Activated T-cell treated with anti-CD3 and anti-CD28 coated beads for 4 hours (primary cell): ENCODE data around the gene CYP46A1.

Experiments used
- DNase-seq: peaks from one replicate; pipeline ENCODE4 v3.0.0-alpha.2; 2020

Gene CYP46A1

DNA sequence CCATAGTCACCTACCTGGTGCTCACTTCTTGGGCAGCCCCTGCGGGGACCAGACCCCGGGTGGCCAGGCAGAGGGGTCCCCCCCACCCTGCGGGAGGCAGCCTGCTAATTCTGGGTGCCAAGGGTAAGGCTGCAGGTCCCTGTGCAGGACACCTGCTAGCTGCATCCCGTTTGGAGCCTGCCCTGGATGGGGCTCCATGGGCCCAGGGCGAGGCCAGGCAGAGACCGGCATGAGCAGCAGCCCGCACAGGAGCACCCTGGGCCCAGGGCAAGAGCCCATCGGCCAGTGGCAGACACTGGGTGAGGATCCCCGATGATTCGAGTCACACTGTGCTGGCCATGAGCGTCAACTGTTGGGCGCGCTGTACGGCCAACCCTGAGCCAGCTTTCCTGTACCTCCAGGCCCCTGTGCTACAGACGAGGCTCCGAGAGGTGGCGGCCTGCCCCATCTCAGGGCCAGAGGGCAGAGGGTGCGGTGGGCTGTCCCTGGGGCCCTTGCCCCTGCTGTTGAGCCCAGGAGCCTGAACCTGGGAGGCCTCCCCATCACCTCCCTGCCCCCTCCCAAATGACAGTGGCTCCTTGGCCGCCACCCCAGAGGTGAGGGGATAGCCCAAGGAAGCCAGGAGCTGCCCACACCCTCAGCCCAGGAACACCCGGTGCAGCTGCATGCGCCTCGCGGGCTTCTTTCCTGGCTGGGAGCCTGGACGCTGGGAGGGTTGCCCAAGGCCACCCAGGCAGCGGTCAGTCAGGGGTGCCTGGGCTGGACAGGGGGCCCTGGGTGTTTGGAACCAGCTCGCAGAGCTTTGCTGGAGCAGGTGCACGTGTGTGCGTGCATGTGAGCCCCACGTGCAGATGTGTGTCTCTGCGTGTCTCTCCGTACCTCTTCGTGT, 47.7 kb downstream of the CYP46A1 start:
- DNase-seq, result no peak

DNA sequence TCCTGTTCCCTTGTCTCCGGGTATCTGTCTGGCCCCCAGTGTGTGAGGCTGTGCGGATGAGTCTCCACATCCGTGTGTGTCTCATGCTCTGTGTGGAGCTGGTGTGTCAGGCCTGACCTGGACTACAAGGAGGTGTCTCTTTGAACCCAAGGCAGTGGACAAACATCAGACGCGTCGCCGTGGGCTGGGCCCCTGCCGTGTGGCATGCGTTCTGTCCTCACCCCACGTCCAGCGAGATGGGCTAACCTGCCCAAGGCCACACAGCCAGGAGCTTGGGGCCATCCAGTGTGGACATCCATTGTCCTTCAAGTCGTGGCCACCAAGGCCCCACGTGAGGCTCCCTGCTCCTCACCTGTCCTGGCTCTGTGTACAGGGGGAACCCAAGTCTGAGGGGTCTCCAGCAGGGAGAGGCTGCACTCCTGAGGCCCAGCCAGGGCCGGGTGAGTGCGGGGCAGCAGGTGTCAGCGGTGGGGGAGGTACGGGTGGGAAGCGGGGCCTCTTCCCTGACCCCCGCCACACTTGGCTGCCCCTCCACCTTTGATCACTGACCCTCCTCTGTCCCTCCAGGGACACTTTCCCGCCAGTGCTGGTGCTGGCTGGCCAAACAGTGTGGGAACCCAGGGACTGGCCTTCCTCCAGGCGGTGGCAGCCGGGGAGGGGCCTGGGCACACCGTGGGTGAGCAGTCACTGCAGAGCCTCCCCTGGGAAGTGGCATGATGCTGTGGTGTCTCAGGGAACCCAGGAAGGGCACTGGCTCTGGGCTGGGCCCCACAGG, 48.5 kb downstream of the CYP46A1 start:
- no peak for DNase-seq

DNA sequence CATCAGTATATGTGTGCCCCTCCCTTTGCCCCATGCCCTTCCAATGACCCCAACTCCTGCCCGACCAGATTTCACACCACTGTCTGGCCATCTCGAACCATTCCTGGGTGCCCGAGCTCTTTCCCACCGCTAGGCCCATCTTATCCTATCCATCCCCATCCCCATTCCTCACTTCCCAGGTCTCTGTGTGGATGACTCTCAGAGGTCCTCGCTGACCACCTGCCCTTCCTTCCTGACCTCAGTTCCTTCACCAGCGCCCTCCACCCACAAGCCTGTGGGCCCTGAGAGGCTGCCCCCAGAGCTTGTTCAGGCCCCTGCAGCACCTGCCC, 49.1 kb downstream of the CYP46A1 start:
- DNase-seq, result no peak

DNA sequence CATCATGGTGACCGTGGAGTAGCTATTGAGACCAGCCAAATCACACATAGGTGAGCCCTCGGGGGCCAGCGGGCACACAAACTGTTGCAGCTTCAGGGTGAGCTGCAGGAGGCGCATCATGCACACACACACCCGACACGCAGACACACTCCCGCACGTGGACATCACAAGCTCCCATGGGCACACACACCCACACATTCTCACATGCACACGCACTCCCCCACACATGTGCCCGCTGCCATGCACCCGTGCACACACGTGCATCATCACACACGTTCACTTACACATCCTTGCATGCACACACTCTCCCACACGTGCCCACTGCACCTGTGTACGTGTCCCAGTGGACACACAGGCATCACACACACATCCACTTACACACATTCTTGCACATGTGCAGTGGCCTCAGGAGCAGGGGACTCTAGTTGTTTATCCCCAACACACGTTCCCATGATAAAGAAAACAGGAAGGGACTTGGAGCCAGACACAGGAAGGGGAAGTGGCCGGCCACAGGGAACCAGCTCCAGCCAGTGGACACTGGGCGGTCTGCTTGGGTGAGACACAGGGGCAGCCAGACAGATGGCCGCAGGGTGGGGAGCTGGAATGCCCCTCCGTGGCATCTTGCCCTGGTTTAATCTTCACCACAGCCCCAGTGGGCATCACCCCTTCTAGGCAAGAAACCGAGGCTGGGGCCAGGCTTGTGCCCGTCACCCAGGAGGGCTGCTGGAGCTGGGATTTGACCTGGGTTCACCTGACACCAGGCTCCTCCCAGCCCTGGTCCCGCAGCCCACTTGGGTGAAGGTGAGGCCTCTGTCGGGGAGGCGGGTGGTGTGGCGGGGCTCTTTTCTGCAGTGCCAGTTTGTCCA, 49.7 kb downstream of the CYP46A1 start:
- DNase-seq, result no peak

DNA sequence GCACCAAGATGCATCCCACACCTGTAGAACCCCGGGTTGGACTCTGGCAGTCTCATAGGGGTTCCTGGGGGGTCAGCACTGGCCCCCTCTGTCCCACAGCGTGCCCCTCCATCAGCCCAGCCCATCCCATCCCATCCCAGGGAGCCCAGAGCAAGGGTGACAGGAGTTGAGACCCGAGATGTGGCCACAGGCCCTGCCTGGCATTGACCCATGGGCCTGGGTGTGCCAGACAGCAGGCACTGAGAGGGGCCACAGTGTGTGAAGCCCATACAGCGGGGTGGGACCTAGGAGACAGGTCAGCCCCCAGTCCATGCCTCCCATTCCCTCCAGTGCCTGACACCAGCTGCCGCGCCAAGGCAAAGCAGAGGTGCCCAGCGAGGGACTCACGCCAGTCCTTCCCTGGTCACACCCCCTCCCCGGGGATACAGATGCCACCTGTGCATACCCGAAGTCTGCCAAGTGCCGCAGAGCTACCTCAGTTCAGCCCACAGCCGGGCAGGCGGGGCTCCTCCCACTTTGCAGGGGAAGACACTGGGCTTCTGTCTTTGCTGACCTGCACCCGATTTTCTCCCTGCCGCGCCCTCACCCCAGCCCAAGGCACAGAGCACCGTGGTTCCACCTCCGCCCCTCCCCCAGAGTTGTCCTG, 50.4 kb downstream of the CYP46A1 start:
- DNase-seq, result no peak

DNA sequence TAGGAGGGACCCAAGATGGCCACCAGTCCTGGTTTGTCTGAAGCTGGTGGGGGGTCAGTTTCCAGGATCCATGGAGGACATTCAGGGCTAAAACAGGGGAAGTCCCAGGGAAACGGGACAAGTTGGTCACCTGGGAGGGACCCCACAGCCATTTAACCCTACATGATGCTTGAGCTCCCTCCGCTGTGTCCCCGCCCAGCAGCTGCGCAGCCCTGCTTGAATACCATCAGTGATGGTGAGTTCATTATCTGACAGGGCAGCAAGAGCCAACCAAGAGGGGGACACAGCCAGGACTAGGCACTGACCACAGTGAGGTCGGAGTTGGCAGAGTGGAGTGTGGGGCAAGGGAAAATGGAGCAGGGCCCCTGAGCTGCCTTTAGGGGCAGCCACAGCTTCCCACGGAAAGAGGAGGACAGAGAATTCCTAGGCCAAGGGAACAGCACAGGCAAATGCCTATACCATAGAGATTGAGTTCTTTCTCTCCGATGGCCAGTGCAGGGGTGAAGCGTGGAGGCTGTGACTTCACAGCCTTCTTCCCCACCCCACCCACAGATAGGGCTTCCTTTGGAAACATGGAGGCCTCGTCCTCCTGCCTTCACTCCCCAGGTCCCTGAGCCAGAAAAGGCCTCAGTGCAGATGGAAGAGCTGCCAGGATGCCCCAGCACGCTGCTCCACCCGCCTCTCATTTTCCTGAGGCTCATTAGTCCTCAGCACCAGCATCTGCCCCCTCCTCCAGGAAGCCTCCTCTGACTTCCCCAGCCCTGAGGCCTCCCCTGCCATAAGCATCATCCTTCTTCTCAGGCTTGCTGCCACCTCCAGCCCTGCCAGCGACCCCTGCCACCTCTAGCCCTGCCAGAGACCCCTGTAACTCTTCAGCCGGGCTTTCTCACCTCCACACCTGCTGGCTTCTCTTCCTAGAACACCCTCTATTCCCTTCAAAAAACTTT, 51.4 kb downstream of the CYP46A1 start:
- no peak for DNase-seq

DNA sequence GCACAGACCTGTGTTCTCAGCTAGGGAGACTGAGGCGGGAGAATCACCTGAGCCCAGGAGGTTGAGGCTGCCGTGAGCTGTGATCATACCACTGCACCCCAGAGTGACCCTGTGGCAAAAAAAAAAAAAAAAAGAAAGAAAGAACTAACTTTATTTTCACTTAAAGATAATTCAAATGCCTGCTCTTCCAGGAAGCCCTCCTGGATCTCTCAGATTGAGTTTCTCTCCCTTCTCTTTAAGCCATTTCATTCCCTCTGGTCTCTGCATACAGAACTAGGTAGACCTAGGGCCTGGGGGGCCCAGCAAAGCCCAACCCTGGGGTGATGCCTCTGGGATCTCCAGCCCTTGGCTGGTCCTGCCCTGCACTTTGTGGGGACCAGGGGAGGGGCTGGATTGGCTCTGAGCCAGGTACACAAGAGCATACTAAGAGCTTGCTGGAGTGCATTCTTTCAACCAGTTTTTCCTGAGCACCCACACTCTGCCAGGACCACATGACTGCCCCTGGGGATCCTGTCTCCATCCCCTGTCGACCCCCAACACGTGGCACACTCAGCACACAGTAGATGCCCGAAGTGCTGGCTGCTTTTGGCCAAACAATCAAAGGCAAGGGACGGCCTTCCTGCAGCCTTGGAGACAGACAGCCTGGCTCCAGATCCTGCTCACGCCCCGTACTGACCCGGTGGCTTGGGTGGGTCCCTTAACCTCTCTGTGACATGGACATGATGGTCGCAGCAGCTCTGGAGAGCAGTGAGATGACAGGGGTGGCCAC, 52.7 kb downstream of the CYP46A1 start:
- no peak for DNase-seq

DNA sequence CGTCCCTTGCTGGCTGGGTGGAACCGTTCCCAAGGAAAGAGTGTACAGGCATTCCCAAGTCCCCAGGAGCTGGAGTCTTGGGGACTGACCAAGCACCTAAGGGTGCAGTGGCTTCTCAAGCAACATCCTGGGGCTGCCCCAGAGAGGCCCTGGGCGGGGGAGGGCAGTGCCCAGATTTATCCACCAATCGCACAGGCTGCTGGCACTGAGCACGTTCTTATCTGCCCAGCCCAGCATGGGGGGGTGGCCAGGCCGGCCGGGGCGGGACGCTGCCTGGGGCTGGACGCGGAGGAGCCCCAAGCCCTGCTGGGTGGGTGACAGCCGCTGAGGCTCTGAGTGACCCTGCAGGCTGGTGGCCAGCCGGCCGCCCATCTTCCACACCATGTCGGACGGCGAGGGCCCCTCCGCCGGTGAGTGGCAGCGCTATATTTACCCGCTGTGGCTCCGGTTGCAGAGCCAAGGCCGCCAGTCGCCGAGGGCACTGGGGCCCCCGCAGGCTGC, 53.4 kb downstream of the CYP46A1 start:
- no peak for DNase-seq

DNA sequence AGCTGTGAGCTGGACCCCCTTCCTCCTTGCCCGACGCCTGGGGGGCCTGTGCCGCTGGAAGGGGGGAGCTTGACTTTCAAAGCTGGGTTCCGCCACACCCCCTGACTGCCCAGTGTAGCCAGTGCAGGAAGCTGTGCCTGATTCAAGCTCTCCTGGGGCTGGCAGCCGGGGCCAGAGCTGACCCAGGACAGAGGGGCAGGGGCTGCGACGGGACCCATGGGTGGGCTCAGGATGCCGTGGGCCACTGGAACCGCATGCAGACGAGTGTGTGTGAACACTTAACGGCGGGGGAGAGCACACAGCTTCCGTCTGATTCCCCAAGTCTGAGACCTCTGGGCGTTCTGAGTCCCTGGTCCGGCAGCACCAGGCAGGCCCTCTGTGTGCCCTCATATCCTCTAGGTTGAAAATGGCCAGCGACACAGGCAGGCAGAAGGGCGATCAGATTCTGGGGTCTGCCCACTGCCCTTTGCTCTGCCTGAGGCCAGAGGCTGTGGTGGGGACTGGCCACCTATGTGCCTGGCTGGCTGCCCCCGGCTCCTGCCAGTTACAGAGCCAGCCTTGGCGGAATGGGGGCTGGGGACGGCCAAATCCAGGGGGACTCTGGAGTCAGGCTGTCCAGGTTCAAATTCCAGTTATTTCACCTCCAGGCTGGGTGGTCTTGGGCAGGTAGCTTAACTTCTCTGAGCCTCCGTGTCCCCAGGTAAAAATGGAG, 54.0 kb downstream of the CYP46A1 start:
- no peak for DNase-seq

DNA sequence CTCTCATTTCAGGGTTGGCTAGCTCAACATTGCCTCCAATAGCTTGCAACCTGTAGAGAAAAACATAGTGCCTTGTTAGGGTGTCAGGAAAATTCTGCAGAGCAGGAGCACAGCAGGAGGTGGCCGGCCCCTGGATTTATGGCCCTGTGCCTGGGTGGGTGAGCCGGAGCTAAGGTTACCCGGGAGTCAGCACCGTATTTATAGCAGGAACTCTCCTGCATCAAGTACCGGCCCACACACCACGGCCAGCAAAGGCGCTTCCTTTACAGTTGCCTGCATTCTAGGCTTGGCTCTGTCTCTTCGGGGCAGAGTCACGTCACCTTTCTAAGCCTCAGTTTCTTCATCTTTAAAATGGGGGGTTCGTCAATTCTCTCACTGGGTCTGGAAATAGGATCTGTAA, 56.3 kb downstream of the CYP46A1 start:
- DNase-seq, result no peak

DNA sequence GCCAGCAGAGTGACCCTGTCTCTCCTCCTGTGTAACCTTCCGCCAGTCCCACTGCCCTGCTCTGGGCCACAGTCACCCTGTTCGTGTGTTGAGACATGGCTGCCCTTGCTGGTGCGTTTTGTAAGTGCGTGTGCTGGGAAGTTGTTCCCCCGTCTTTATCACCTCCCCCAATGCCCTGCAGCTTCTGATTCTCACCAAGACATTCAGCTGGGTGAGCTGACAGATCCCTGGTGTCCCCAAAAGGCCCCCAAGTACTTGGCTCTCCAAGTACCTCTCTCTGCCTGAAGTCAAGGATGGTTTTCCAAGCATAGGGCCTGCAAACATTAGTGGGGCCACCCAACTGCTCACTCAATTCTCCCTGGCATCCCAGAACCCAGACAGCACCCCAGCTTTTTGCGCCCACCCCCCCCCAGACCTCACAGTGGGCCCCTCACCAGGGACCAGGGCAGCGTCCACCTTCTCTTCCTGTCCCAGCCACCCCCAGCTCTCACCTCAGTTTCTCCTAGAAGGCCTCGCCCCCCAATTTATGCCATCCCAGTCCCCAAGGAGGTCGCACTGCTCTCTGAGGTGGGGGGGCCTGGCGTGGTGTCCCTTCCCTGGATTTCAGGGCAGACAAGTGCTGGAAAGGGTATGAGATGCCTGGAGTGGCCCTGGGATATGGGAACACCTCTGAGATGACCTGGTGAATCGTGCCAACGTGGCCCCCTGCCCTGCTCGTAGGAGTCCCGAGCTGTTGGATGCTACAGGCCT, 57.3 kb downstream of the CYP46A1 start:
- DNase-seq, result no peak

DNA sequence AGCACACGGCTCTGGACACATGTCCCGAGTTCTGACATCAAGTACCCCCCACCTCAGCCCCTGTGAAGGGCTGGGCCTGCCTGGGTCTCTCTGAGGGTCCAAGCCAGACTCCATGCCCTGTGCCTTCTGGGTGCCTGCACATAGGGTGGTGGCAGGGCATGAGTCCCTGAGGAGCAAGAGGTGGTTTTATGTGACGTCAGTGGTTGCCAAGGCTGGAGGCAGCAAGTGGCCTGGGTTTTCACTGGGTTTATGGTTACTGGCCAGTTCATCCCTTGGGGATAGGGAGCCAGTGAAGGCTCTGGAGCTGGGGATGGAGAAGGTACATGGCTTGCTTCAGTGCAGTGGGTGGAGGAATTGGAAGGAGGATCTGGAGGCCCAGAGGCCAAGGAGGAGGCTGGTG, 58.0 kb downstream of the CYP46A1 start:
- DNase-seq, result no peak

DNA sequence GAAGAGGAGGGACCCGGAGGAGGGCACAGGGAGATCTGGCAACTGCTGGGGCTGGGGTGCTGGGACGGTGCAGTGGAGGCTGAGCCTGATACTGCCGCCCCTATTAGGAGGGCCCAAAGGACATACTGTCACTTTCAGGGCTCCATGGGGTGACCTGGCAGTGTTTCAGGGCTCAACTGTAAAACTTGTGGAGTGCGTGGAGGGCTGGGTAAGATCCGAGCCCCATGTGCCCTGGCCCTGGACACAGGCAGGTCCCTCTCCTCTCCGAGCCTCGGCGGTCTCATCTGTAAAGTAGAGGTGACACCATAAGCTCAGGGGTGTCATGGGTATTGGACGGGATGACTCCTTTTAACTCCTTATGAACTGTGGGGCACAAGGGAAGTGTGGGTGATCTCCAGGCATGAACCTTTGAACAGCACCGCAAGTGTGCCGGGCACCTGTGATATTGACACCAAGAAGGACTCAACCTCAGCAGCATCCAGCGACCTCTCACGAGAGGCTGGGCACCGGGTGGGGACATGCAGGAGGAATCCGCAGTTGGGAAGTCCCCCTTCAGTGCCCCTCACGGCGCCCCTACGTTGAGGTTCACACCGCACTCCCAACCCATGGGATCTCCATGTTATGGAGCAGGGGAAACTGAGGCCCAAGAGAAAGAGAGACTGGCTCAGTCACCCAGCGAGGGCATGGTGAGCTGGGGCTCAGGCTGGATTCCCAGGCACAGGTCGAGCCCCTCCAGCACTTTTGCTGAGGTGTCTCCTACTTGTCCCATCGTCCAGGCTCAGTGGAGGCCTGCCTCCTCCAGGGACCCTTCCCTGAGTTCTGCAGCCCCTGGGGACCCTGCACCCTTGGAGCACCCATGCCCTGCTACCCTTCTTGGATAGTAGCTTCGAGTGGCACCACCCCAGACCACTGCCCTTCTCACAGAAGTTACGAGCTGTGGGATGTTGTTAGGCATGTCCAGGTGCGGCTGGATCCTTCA, 58.7 kb downstream of the CYP46A1 start:
- no peak for DNase-seq

DNA sequence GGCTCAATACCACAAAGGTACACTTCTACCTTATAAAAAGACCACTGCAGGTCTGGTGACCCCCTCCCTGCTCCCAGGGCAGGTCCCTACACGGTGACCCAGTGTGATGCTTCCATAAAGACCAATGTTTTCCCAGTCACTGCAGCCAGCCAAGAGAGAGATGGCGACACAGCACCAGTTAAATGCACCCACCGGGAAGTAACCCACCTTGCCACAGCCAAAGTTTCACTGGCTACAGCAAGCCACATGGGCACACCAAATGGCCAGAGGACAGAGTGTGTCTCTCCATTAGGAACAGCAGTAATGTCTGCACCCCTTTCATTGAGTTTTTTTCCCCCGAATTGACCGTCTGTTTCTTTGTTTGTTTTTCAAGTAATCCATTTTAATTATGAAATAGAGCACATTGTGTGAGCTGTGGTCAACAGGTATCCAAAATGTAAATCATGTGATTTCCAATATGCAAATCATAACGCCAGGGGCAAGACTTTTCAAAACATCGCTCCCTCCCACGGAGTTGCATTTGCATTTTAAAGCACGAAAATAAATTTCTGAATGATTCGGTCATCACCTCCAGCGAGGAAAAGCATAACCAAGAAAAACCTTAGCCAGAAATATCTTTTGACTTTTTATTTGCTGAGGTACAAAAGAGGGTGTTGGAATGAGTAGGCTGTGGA, 60.2 kb downstream of the CYP46A1 start:
- DNase-seq, result no peak

DNA sequence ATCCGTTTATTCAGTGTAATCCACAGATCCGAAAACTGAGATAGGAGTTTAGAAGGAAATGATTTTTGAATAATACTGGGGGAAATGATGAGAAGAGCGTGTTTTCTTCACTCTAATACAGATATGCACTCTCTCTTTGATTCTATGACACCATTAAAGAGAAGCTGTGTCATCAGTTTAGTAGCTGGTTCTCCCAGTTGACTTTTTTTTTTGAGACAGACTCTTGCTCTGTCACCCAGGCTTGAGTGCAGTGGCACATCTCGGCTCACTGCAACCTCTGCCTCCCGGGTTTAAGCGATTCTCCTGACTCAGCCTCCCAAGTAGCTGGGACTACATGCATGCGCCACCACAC, 60.8 kb downstream of the CYP46A1 start:
- no peak for DNase-seq

DNA sequence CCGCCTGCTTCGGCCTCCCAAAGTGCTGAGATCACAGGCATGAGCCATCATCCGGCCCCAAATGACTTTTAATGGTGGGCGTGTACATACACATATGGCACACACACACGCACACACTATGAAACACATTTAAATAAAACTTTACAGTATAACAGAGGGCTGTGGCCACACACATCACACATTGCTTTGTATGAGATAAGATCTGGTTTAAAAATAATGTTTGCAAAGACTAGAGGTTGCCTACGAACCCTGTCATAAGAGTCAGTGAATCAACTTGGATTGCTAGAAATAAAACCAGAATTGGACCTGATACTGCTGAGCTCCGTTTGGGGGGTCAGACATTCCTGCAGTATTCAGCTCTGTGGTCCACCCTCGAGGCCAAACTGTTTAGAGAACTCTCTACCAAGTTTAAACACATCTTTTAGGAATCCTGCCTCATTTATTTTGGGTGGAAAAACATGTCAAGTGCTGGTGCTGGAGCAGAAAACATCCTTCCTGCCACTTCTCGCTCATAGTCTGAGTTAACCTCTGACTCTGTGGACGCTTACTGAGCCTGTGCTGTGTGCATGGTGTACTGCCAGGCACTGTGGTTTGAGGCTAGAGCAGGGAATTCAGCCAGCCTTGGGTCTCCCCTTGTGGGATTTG, 61.3 kb downstream of the CYP46A1 start:
- no peak for DNase-seq

DNA sequence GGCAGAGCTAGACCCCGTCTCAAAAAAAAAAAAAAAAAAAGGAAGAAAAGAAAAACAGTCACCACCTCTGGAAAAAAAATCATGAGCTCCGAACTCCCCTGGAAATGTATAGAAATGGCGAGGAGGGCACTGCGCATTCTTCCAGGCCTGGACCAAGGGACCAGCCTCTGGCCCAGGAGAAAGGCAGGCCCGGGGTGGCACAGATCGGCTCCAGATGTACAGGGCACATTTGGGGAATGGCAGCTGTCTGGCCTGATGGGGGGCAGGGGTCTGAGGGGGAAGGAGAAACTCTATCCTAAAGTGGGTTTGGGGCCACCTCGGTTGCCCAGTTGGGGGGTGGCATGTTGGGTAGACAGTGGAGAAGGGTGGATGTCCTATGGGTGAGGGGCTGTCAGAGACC, 63.1 kb downstream of the CYP46A1 start:
- no peak for DNase-seq
